Caco-2 (cell line): ENCODE data around the gene OR8B8. TPM values are rescaled to one million over a fixed set of nuclear protein-coding genes. Genes with fewer than 3 reads are reported as not detected.

Experiments used
- BruUV-seq: library from RNA; stranded (reverse); fragments of 400-500 nt; replicated peaks from 2 replicates; lab custom pipeline; 2021; lab: Mats Ljungman, UMichigan
- CTCF ChIA-PET: fragments of 300-600 bp; sonication (Branson Sonifier 250); formaldehyde crosslinking; loops from one replicate; lab custom pipeline; 2022; ENCODE audit warnings: antibody characterized with exemption; lab: Charles Lee
- POLR2A ChIA-PET: fragments of 300-600 bp; sonication (Branson Sonifier 250); formaldehyde crosslinking; loops from one replicate; lab custom pipeline; 2022; ENCODE audit warnings: antibody characterized with exemption; lab: Charles Lee
- DNase-seq, 2 experiments: peaks; one replicate each; pipeline versions ENCODE4 v3.0.0 to v3.0.0-alpha.2; 2020 to 2022
- H3K27me3 ChIP-seq: replicated peaks from 2 replicates; pipeline ENCODE4 v1.6.0; 2011; ENCODE audit warnings: low read length; ENCODE audit not compliant: control insufficient read depth, insufficient read depth
- H3K36me3 ChIP-seq: 2 replicates; pipeline ENCODE4 v1.5.1; 2011; ENCODE audit warnings: low read length; ENCODE audit not compliant: control insufficient read depth, insufficient read depth
- H3K4me1 ChIP-seq: fragments of 250-450 bp; sonication (Bioruptor Pico); 2 replicates; pipeline ENCODE4 v1.5.1; 2020; ENCODE audit warnings: mild to moderate bottlenecking
- H3K4me3 ChIP-seq: 2 replicates; pipeline ENCODE4 v1.5.1; 2011; ENCODE audit warnings: low read depth, mild to moderate bottlenecking, control low read depth, low read length
- H3K9me3 ChIP-seq: fragments of 250-450 bp; sonication (Bioruptor Pico); 2 replicates; pipeline ENCODE4 v1.5.1; 2020; ENCODE audit warnings: mild to moderate bottlenecking, moderate library complexity
- H3K27ac Mint-ChIP-seq: one replicate; pipeline ENCODE4 v1.8.0; 2022; ENCODE audit warnings: mixed read lengths; ENCODE audit not compliant: unreplicated experiment
- H3K27me3 Mint-ChIP-seq: one replicate; pipeline ENCODE4 v1.8.0; 2022; ENCODE audit warnings: mixed read lengths; ENCODE audit not compliant: insufficient read depth, unreplicated experiment
- H3K36me3 Mint-ChIP-seq: one replicate; pipeline ENCODE4 v1.8.0; 2022; ENCODE audit warnings: mild to moderate bottlenecking, mixed read lengths; ENCODE audit not compliant: insufficient read depth, unreplicated experiment
- H3K4me1 Mint-ChIP-seq: one replicate; pipeline ENCODE4 v1.8.0; 2022; ENCODE audit warnings: low read depth, mixed read lengths; ENCODE audit not compliant: unreplicated experiment
- H3K4me3 Mint-ChIP-seq: one replicate; pipeline ENCODE4 v1.8.0; 2022; ENCODE audit warnings: mild to moderate bottlenecking, moderate library complexity, mixed read lengths; ENCODE audit not compliant: unreplicated experiment
- H3K9me3 Mint-ChIP-seq: one replicate; pipeline ENCODE4 v1.8.0; 2022; ENCODE audit warnings: mixed read lengths; ENCODE audit not compliant: unreplicated experiment
- CTCF ChIP-seq, 2 experiments: fragments of 200-600 bp in 1 of 2; IDR thresholded peaks; 1 replicate in 1 of 2; 2 replicates in 1 of 2; pipeline versions ENCODE4 v1.5.1 to v1.8.0; 2011 to 2022; ENCODE audit warnings: antibody characterized with exemption in 1 of 2, control low read depth in 1 of 2, inconsistent platforms in 1 of 2, low read depth in 1 of 2, low read length in 1 of 2, mild to moderate bottlenecking in 1 of 2, moderate library complexity in 1 of 2; ENCODE audit not compliant: insufficient read depth in 1 of 2, severe bottlenecking in 1 of 2, unreplicated experiment in 1 of 2
- intact Hi-C: fragments of 100-400 bp; cut with micrococcal nuclease; formaldehyde crosslinking; loops from one replicate; pipeline ENCODE4 v1.10.0; 2022; ENCODE audit not compliant: unreplicated experiment
- total RNA-seq: library from RNA; stranded (reverse); gene quantifications from 2 replicates; pipeline ENCODE4 v1.2.3, GENCODE V29; 2022

The OR8B8 gene
- total RNA-seq, 1 experiment from 2014 or later, result not detected

GRCh38 chr11:124442847-124443246 lies 2.6 kb downstream of the OR8B8 start:
- no peak for DNase-seq
- peaks cover 33% of the 10 kb centered on the region for H3K27me3 Mint-ChIP-seq
- Histone ChIP-seq H3K9me3 (no peaks in the 10 kb centered on the region), H3K27me3 (0 out of 2 replicates have a peak, but pooled peaks cover 1% of the 10 kb centered on the region), H3K36me3 (no peaks in the 10 kb centered on the region), H3K4me3 (no peak overlapping the region), H3K4me1 (no peaks in the 10 kb centered on the region)
- no peaks in the 10 kb centered on the region for H3K36me3 Mint-ChIP-seq
- H3K27ac Mint-ChIP-seq, result no peak overlapping the region
- ChIA-PET POLR2A (interaction anchor here (0.6 kb wide), 1 partner anchor 263 kb away, joined by 3 read pairs; no protein-coding TSS in a partner anchor), CTCF (no interaction called here)
- no TSS peak for BruUV-seq
- no peak overlapping the region for H3K4me3 Mint-ChIP-seq
- TF ChIP-seq CTCF (IDR thresholded peaks at IDR 0.05; ENCODE audit: insufficient read depth in 1 of 2, low read depth in 1 of 2, low read length in 1 of 2, severe bottlenecking in 1 of 2, unreplicated experiment in 1 of 2), result no peak
- intact Hi-C loops, result no loop called here
- no peaks in the 10 kb centered on the region for H3K4me1 Mint-ChIP-seq
- no peaks in the 10 kb centered on the region for H3K9me3 Mint-ChIP-seq

GRCh38 chr11:124442442-124442841 lies 3.1 kb downstream of the OR8B8 start:
- Histone ChIP-seq H3K4me1 (no peaks in the 10 kb centered on the region), H3K27me3 (0 out of 2 replicates have a peak, but pooled peaks cover 1% of the 10 kb centered on the region), H3K4me3 (no peak overlapping the region), H3K36me3 (no peaks in the 10 kb centered on the region), H3K9me3 (no peaks in the 10 kb centered on the region)
- H3K4me1 Mint-ChIP-seq, result no peaks in the 10 kb centered on the region
- H3K27ac Mint-ChIP-seq, result no peak overlapping the region
- H3K9me3 Mint-ChIP-seq, result no peaks in the 10 kb centered on the region
- intact Hi-C loops, result no loop called here
- ChIA-PET POLR2A (interaction anchor here (0.6 kb wide), 1 partner anchor 263 kb away, joined by 3 read pairs; no protein-coding TSS in a partner anchor), CTCF (no interaction called here)
- TF ChIP-seq CTCF (IDR thresholded peaks at IDR 0.05; ENCODE audit: insufficient read depth in 1 of 2, low read depth in 1 of 2, low read length in 1 of 2, severe bottlenecking in 1 of 2, unreplicated experiment in 1 of 2), result no peak
- no peak overlapping the region for H3K4me3 Mint-ChIP-seq
- BruUV-seq, result no TSS peak
- DNase-seq, result no peak
- no peaks in the 10 kb centered on the region for H3K36me3 Mint-ChIP-seq
- H3K27me3 Mint-ChIP-seq, result peaks cover 33% of the 10 kb centered on the region

- no peaks in the 10 kb centered on the region for H3K36me3 ChIP-seq
- CTCF ChIA-PET, result no interaction called here
- H3K27ac Mint-ChIP-seq, result no peak overlapping the region
These were observed 4.0 kb downstream of the OR8B8 start for GRCh38 chr11:124441519-124441918.

More at GRCh38 chr11:124441519-124441918, 4.0 kb downstream of the OR8B8 start:
- no peak overlapping the region for H3K4me3 ChIP-seq
- TF ChIP-seq CTCF (IDR thresholded peaks at IDR 0.05; ENCODE audit: insufficient read depth in 1 of 2, low read depth in 1 of 2, low read length in 1 of 2, severe bottlenecking in 1 of 2, unreplicated experiment in 1 of 2), result no peak
- Mint-ChIP-seq H3K27me3 (peaks cover 36% of the 10 kb centered on the region), H3K9me3 (no peaks in the 10 kb centered on the region), H3K4me1 (no peaks in the 10 kb centered on the region), H3K4me3 (no peak overlapping the region), H3K36me3 (no peaks in the 10 kb centered on the region)
- no peaks in the 10 kb centered on the region for H3K9me3 ChIP-seq
- intact Hi-C loops, result no loop called here
- no peak for DNase-seq
- no peaks in the 10 kb centered on the region for H3K4me1 ChIP-seq
- POLR2A ChIA-PET, result no interaction called here
- 0 out of 2 replicates have a peak, but pooled peaks cover 1% of the 10 kb centered on the region for H3K27me3 ChIP-seq
- no TSS peak for BruUV-seq
